GM18517 (cell line): ENCODE results near the gene EIF4G1.
"Not testable (repeated sequence)": the region's sequence is repeated elsewhere in the genome, so short reads cannot be mapped to it uniquely, and the experiment has no call there.

ENCODE experiments used
- ATAC-seq: cut with Tn5 transposase; IDR thresholded peaks from one replicate; pipeline ENCODE4 v1.9.1; 2021; ENCODE audit warnings: mild to moderate bottlenecking, moderate library complexity; ENCODE audit not compliant: unreplicated experiment

Gene EIF4G1, protein sequence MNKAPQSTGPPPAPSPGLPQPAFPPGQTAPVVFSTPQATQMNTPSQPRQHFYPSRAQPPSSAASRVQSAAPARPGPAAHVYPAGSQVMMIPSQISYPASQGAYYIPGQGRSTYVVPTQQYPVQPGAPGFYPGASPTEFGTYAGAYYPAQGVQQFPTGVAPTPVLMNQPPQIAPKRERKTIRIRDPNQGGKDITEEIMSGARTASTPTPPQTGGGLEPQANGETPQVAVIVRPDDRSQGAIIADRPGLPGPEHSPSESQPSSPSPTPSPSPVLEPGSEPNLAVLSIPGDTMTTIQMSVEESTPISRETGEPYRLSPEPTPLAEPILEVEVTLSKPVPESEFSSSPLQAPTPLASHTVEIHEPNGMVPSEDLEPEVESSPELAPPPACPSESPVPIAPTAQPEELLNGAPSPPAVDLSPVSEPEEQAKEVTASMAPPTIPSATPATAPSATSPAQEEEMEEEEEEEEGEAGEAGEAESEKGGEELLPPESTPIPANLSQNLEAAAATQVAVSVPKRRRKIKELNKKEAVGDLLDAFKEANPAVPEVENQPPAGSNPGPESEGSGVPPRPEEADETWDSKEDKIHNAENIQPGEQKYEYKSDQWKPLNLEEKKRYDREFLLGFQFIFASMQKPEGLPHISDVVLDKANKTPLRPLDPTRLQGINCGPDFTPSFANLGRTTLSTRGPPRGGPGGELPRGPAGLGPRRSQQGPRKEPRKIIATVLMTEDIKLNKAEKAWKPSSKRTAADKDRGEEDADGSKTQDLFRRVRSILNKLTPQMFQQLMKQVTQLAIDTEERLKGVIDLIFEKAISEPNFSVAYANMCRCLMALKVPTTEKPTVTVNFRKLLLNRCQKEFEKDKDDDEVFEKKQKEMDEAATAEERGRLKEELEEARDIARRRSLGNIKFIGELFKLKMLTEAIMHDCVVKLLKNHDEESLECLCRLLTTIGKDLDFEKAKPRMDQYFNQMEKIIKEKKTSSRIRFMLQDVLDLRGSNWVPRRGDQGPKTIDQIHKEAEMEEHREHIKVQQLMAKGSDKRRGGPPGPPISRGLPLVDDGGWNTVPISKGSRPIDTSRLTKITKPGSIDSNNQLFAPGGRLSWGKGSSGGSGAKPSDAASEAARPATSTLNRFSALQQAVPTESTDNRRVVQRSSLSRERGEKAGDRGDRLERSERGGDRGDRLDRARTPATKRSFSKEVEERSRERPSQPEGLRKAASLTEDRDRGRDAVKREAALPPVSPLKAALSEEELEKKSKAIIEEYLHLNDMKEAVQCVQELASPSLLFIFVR (N-terminal part only)

GRCh38 chr3:184314363-184314699 lies at the start of gene EIF4G1:
EIF4G1 (plus strand) TSS chr3:184314606; CDS start chr3:184315797, 1,191 bp downstream.
- peak; percentile 84 for ATAC-seq

DNA sequence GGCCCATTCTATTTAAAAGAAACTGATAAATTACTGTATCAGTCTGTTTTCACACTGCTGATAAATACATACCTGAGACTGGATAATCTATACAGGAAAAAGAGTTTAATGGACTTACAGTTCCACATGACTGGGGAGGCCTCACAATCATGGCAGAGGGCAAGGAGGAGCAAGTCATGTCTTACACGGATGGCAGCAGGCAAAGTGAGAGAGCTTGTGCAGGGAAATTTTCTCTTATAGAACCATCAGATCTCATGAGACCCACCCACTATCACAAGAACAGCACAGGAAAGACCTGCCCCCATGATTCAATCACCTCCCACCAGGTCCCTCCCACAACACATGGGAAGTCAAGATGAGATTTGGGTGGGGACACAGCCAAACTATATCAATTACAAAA lies 47.2 kb upstream of the EIF4G1 start:
- not testable (repeated sequence) for ATAC-seq

DNA sequence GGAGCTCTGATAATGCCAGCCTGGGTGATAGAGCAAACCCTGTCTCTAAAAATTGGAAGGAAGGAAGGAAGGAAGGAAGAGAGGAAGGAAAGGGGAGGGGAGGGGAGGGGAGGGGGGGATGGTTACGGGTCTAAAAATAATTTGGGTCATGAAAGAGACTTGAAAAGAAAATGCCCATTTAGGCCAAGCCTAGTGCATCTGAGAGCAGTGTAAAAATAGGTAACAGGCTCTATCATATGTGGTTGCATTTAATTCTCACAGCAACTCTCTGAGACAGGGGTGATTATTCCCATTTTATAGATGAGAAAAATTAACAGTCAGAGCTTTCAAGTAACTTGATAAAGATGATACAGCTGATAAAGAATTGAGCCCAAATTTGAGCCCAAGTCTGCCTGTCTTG lies 42.1 kb upstream of the EIF4G1 start:
- no peak for ATAC-seq

GRCh38 chr3:184275381-184275701 lies 39.1 kb upstream of the EIF4G1 start:
- ATAC-seq: no peak

DNA sequence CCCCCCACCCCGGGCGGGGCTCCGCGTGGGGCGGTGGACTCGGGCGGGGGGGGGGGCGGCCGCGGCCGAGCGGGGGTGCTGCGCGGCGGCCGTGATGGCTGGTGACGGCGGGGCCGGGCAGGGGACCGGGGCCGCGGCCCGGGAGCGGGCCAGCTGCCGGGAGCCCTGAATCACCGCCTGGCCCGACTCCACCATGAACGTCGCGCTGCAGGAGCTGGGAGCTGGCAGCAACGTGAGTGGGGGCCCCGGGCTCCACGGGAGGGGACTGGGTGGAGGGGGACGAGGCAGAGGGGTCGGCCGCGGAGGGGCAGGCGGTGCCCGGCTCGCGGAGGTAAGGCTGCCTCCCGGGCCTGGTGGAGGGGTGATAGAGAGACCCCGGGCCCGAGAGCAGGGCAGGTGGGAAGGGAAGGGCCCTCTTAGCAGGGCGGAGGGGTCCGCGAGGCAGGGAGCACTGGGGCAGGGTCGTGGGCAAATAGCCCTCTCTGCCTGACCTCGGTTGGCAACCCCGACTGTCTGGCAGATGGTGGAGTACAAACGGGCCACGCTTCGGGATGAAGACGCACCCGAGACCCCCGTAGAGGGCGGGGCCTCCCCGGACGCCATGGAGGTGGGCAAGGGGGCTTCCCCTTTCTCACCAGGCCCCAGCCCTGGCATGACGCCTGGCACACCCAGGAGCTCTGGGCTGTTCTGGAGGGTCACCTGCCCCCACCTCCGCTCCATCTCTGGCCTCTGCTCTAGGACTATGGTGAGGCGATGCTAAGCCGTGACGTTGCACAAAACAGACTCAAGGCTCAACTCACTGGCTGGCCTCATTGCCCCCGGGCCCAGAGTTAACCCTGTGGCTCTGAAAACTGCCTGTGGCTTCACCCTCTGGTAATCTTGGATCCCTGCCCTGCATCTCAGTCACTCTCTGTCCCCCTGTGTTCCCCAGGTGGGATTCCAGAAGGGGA lies 38.2 kb upstream of the EIF4G1 start, which contains the start of gene ECE2:
ECE2 (plus strand) TSS at position 62 of the 950 bp plus-strand sequence; CDS start at position 194, 132 bp downstream.
- ATAC-seq: no peak

- no peak for ATAC-seq
Observed at GRCh38 chr3:184277366-184277765, 37.0 kb upstream of the EIF4G1 start.

DNA sequence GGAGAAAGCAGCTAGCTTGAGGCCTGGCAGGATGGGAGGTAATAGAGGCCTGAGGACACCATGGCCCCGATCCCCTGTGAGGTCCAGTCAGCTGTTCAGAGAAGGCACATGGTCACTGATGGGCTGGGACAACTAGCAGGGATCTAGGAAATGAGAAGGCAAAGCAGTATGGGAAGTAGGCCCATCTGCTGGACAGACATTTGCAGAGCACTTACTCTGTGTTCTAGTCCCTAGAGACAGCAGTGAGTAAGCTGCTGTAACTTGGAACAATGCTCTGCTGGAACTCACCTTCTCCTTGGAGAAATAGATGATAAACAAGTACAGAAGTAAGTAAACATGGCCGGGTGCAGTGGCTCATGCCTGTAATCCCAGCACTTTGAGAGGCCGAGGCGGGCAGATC lies 31.5 kb upstream of the EIF4G1 start:
- no peak for ATAC-seq

DNA sequence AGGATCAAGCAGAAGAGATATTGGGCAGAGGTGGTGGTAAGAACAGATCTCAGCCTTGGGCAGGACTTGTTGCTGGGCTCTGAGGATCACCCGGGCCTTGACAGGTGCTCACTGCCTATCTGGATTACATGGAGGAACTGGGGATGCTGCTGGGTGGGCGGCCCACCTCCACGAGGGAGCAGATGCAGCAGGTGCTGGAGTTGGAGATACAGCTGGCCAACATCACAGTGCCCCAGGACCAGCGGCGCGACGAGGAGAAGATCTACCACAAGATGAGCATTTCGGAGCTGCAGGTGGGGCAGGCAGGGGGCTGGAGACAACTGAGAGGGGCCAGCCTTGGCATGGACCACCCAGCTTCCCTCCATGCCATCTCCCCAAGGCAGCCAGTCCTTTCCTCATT lies 30.7 kb upstream of the EIF4G1 start:
- ATAC-seq: no peak

DNA sequence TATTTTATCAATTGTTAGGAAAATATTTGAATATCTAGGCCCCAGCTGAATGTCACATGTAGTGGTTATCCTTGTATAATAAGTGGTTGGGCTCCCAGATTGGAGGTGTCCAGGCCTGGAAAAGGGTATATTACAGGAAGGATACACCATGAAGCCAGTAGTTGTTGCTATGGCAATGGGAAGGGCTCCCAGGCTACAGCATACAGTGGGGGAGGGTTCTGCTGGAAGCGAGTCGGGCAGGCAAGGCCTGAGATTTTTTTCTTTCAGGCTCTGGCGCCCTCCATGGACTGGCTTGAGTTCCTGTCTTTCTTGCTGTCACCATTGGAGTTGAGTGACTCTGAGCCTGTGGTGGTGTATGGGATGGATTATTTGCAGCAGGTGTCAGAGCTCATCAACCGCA lies 29.7 kb upstream of the EIF4G1 start:
- no peak for ATAC-seq

- no peak for ATAC-seq
Observed at GRCh38 chr3:184289426-184289938, 24.9 kb upstream of the EIF4G1 start.

DNA sequence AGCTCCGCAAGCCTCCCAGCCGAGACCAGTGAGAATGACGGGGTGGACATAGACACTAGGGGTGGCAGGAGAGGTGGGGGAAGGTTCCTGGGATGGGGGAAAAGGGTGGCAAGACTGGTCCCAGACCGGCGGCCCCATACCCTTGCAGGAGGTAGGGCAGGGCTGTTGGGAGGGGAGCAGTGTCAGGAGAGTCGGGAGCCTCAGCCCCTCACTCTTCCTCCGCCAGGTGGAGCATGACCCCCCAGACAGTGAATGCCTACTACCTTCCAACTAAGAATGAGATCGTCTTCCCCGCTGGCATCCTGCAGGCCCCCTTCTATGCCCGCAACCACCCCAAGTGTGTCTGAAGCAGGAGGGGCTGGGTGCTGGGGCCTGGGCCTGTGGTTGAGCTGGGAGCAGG lies 24.1 kb upstream of the EIF4G1 start:
- ATAC-seq: no peak

GRCh38 chr3:184291044-184291737 lies 23.2 kb upstream of the EIF4G1 start:
- no peak for ATAC-seq

DNA sequence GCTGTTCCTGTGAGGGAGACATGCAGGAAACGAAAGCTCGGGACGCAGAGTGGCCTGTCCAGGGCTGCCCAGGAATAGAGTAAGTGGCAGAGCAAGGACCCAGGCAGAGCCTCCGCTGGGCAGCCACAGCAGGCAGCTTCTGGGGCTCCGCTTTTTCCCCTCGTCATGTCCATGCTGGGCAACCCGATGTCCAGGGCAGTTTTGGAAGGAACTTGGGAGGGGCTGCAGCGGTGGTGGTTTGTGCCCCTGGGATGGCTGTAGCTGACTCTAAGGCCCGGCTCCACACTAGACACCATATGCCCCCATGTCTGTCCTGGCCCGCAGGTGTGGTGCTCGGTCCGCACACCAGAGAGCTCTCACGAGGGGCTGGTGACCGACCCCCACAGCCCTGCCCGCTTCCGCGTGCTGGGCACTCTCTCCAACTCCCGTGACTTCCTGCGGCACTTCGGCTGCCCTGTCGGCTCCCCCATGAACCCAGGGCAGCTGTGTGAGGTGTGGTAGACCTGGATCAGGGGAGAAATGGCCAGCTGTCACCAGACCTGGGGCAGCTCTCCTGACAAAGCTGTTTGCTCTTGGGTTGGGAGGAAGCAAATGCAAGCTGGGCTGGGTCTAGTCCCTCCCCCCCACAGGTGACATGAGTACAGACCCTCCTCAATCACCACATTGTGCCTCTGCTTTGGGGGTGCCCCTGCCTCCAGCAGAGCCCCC lies 22.5 kb upstream of the EIF4G1 start:
- ATAC-seq: no peak

- ATAC-seq: no peak
Observed at GRCh38 chr3:184295771-184296170, 18.6 kb upstream of the EIF4G1 start.

- ATAC-seq: no peak
Observed at GRCh38 chr3:184296616-184297015, 17.8 kb upstream of the EIF4G1 start.

DNA sequence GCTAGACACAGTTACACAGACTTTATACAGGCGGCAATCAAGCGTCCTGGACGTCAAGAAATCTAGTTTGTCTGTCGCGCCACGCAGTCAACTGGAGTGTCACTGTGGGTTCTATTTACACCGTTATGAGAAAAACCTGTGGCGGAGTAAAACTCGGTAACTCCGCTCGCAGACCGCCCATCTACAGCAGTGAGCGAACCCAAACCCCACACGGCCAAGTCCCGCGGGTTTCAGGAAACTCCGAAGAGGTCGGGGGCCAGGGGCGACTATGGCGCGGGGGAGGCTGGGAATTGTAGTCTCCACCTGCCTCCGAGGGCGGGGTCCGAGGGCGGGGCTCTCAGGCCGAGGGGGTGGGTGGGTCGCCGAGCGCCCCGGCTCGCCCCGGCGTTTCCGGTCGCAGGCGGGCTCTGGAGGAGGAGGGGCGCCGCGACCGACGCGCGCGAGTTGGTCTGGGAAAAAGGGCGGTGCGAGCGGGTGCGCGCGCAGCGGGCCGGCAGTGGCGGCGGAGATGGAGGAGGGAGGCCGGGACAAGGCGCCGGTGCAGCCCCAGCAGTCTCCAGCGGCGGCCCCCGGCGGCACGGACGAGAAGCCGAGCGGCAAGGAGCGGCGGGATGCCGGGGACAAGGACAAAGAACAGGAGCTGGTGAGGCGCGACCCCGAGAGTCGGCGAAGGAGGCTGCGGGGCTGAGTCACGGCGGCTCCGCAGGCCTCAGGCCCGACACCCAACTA lies 15.5 kb upstream of the EIF4G1 start, which contains the start of gene PSMD2:
PSMD2 (plus strand) TSS at position 483 of the 729 bp plus-strand sequence; CDS start at position 509, 26 bp downstream.
- ATAC-seq: peak; percentile 86

DNA sequence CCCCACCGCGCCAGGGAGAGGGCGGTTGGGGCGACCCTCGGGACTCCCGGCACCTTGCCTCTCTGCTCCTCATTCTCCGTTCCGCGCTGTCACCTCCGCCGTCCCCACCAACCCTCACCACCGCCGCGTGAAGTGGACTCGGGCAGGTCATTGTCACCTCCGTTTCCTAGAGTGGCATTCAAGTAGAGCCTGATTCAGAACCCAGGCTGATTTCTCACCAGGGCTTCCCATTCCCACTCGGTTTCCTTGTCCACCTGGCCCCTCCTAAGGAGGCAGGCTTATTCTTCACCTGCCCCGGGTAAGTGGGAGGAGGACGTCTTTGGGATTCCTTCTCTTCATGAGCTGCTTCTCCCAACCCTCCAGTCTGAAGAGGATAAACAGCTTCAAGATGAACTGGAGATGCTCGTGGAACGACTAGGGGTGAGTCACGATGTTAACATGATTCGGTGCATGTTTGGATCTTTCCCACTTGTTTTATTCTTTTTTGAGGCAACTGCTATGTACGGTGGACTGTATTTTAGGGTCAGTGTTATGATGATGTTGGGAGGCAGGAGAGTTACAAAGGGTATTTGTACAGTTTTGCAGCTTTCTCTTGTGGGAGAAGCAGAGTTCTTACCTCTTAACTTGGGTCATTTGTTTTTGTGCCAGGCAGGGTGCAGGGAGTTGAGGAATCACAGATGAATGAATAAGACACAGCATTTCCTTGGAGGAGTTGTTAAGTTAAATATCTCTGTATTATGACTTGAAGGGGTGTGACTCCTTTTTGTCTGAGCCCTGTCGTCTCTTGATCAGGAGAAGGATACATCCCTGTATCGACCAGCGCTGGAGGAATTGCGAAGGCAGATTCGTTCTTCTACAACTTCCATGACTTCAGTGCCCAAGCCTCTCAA lies 14.7 kb upstream of the EIF4G1 start:
- no peak for ATAC-seq
